K562 (cell line): ENCODE results near the gene STYX. TPM values are rescaled to one million over a fixed set of nuclear protein-coding genes. Genes with fewer than 3 reads are reported as not detected.
A peak's percentile ranks its signal among the peaks of the same experiment; 100 is the strongest.

ENCODE experiments used
- BRF1 ChIP-seq: IDR thresholded peaks from 3 replicates; pipeline ENCODE4 v1.6.1; 2011; ENCODE audit warnings: borderline replicate concordance, mild to moderate bottlenecking; ENCODE audit not compliant: insufficient read length; ENCODE audit errors: extremely low read depth
- CXXC5 ChIP-seq: fragments of 250-450 bp; sonication (Bioruptor Pico); IDR thresholded peaks from 2 replicates; pipeline ENCODE4 v1.8.0; 2022; ENCODE audit warnings: inconsistent platforms, mild to moderate bottlenecking, moderate library complexity
- E2F3 ChIP-seq: fragments of 250-450 bp; sonication (Bioruptor Pico); IDR thresholded peaks from 2 replicates; pipeline ENCODE4 v1.4.0; 2020; ENCODE audit warnings: mild to moderate bottlenecking
- ETV1 ChIP-seq: fragments of 450-650 bp; conservative IDR thresholded peaks from 2 replicates; pipeline ENCODE4 v1.6.1; 2016; ENCODE audit warnings: missing genetic modification characterization, control low read depth, low read depth, missing compliant biosample characterization
- GABPB1 ChIP-seq: sonication (generic); formaldehyde crosslinking; IDR thresholded peaks from 2 replicates; pipeline ENCODE4 v1.8.0; 2022; ENCODE audit warnings: mild to moderate bottlenecking, missing genetic modification reagents
- GTF2A2 ChIP-seq: IDR thresholded peaks from 2 replicates; pipeline ENCODE4 v1.6.1; 2016; ENCODE audit warnings: mild to moderate bottlenecking, missing genetic modification characterization, missing compliant biosample characterization
- HDAC1 ChIP-seq, 2 experiments: fragments of 450-650 bp; IDR thresholded peaks; 2 replicates each; pipeline ENCODE4 v1.6.1; 2016 to 2017; ENCODE audit warnings: inconsistent platforms in 1 of 2, mild to moderate bottlenecking in 1 of 2, moderate library complexity in 1 of 2
- KLF1 ChIP-seq: fragments of 450-650 bp; IDR thresholded peaks from 2 replicates; pipeline ENCODE4 v1.6.1; 2016; ENCODE audit warnings: missing genetic modification characterization, missing compliant biosample characterization
- NFE2 ChIP-seq: IDR thresholded peaks from 2 replicates; pipeline ENCODE4 v1.6.1; 2014; ENCODE audit warnings: antibody characterized with exemption, low read depth
- NRF1 ChIP-seq, 2 experiments: fragments of 450-650 bp; IDR thresholded peaks in 1 of 2; conservative IDR thresholded peaks in 1 of 2; 2 replicates each; pipeline ENCODE4 v1.6.1; 2014; ENCODE audit warnings: mild to moderate bottlenecking in 2 of 2
- POLR2B ChIP-seq: fragments of 450-650 bp; IDR thresholded peaks from 2 replicates; pipeline ENCODE4 v1.6.1; 2018; ENCODE audit warnings: low read depth; ENCODE audit not compliant: partially characterized antibody
- PRPF4 ChIP-seq: fragments of 200-400 bp; formaldehyde crosslinking; IDR thresholded peaks from one replicate; pipeline ENCODE4 v1.6.1; 2017; ENCODE audit warnings: low read length, low read depth, mild to moderate bottlenecking; ENCODE audit not compliant: insufficient read depth, poor library complexity, severe bottlenecking
- RBM15 ChIP-seq: fragments of 200-400 bp; formaldehyde crosslinking; IDR thresholded peaks from 2 replicates; pipeline ENCODE4 v1.6.1; 2018; ENCODE audit warnings: mild to moderate bottlenecking, low read length, moderate library complexity; ENCODE audit not compliant: insufficient read depth
- TAF9B ChIP-seq: fragments of 450-650 bp; IDR thresholded peaks from 2 replicates; pipeline ENCODE4 v1.6.1; 2018; ENCODE audit warnings: mild to moderate bottlenecking; ENCODE audit not compliant: partially characterized antibody
- U2AF1 ChIP-seq: fragments of 200-400 bp; formaldehyde crosslinking; optimal IDR thresholded peaks from 2 replicates; pipeline ENCODE3; 2017; ENCODE audit warnings: mild to moderate bottlenecking, low read depth, low read length, moderate library complexity
- polyA plus RNA-seq, 8 experiments: library from polyadenylated mRNA; depleted of rRNA in 4 of 8; stranded (reverse) in 5 of 8; unstranded in 3 of 8; fragments of >200 nt; fragmentation: Nextera tagmentation in 2 of 8; fragmentation: Illumina TruSeq in 1 of 8; extraction: Ambion mirVana in 2 of 8; extraction: Trizol in 1 of 8; gene quantifications; 2 replicates each; pipeline versions ENCODE4 v1.2.1 to v1.2.3, GENCODE V29; 2011 to 2014; ENCODE audit warnings: inconsistent platforms in 1 of 8, missing spikeins in 1 of 8
- total RNA-seq, 7 experiments: library from RNA; depleted of rRNA in 6 of 7; stranded (reverse); fragments of >200 nt in 6 of 7; fragmentation: Illumina TruSeq in 2 of 7; extraction: Trizol in 2 of 7; gene quantifications; 2 replicates each; pipeline versions ENCODE4 v1.2.1 to v1.2.3, GENCODE V29; 2011 to 2021; ENCODE audit warnings: low replicate concordance in 1 of 7
- TF ChIP-seq, protein P1 (sequence below): sonication (generic); formaldehyde crosslinking; IDR thresholded peaks from 2 replicates; pipeline ENCODE4 v1.8.0; 2022; ENCODE audit warnings: mild to moderate bottlenecking, missing genetic modification reagents
- TF ChIP-seq, protein P2 (sequence below): fragments of 450-650 bp; IDR thresholded peaks from 2 replicates; pipeline ENCODE4 v1.7.0; 2016; ENCODE audit warnings: borderline replicate concordance

The STYX gene
- total and polyA plus RNA-seq, 9 of the 15 experiments (the other 6 are each of a cell fraction or from before 2014, with no cell fraction given): 5.0 to 15.4 (median 10.6) TPM

DNA sequence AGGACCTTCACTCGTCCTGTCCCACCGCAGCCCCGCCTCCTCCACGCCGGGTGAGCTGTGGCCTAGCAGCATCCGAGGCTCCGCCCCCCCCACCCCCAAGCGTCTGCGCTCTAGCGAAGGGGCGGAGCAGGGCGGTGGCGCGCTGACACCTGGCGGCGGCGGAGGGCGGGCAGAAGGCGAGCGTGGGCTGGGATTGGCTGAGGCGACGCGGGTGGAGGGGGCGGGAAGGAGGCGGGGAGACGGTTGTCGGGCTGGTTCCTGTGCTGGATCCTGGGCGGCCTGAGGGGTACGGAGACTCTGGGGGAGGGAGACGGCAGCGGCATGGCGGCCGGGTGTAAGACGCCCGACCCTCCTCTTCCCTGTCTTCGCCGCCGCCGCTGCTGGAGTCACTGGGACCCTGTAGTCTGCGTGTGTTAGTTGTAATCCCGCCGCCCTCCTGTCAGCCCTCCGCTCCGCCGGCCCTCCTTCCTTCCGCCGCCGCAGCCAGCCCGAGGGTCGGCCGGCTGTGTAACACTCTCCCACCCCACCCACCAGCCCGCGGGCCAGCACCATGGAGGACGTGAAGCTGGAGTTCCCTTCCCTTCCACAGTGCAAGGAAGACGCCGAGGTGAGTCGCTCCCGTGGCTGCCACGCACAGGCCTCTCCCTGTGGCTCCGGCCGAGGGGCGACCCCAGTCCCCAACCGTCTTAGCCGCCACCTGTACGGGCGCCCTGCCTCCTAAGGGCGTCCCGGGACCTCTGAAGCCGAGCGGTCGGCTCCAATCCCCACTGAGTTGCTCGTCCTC, at the start of gene STYX (continued):
- TF ChIP-seq, protein P1, sequence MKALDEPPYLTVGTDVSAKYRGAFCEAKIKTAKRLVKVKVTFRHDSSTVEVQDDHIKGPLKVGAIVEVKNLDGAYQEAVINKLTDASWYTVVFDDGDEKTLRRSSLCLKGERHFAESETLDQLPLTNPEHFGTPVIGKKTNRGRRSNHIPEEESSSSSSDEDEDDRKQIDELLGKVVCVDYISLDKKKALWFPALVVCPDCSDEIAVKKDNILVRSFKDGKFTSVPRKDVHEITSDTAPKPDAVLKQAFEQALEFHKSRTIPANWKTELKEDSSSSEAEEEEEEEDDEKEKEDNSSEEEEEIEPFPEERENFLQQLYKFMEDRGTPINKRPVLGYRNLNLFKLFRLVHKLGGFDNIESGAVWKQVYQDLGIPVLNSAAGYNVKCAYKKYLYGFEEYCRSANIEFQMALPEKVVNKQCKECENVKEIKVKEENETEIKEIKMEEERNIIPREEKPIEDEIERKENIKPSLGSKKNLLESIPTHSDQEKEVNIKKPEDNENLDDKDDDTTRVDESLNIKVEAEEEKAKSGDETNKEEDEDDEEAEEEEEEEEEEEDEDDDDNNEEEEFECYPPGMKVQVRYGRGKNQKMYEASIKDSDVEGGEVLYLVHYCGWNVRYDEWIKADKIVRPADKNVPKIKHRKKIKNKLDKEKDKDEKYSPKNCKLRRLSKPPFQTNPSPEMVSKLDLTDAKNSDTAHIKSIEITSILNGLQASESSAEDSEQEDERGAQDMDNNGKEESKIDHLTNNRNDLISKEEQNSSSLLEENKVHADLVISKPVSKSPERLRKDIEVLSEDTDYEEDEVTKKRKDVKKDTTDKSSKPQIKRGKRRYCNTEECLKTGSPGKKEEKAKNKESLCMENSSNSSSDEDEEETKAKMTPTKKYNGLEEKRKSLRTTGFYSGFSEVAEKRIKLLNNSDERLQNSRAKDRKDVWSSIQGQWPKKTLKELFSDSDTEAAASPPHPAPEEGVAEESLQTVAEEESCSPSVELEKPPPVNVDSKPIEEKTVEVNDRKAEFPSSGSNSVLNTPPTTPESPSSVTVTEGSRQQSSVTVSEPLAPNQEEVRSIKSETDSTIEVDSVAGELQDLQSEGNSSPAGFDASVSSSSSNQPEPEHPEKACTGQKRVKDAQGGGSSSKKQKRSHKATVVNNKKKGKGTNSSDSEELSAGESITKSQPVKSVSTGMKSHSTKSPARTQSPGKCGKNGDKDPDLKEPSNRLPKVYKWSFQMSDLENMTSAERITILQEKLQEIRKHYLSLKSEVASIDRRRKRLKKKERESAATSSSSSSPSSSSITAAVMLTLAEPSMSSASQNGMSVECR (CRISPR knock-in tag): peak; percentile 32; the same call in 1 of the 2 replicates
- TF ChIP-seq TAF9B (peak; percentile 56), E2F3 (CRISPR knock-in tag) (no peak), NFE2 (no peak), GTF2A2 (no peak), RBM15 (no peak), GABPB1 (CRISPR knock-in tag) (peak; percentile 41; the same call in 1 of the 2 replicates), POLR2B (peak; percentile 58), CXXC5 (CRISPR knock-in tag) (peak; percentile 55), HDAC1 (IDR thresholded peaks at IDR 0.05) (0 out of 4 replicates have a peak, but pooled peaks of 1 of the 2 experiments have one; percentile 50), NRF1 (conservative IDR thresholded peaks at IDR 0.05 in 1 of 2, IDR thresholded peaks at IDR 0.05 in 1 of 2) (peak; percentile 89 to 91), U2AF1 (no peak), PRPF4 (no peak), KLF1 (tag) (no peak), ETV1 (tag) (no peak), BRF1 (no peak)
- TF ChIP-seq, protein P2, sequence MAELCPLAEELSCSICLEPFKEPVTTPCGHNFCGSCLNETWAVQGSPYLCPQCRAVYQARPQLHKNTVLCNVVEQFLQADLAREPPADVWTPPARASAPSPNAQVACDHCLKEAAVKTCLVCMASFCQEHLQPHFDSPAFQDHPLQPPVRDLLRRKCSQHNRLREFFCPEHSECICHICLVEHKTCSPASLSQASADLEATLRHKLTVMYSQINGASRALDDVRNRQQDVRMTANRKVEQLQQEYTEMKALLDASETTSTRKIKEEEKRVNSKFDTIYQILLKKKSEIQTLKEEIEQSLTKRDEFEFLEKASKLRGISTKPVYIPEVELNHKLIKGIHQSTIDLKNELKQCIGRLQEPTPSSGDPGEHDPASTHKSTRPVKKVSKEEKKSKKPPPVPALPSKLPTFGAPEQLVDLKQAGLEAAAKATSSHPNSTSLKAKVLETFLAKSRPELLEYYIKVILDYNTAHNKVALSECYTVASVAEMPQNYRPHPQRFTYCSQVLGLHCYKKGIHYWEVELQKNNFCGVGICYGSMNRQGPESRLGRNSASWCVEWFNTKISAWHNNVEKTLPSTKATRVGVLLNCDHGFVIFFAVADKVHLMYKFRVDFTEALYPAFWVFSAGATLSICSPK: no peak
